Immature natural killer cell (primary cell): ENCODE results near the gene SYT2. TPM values are rescaled to one million over a fixed set of nuclear protein-coding genes. Genes with fewer than 3 reads are reported as not detected.
A peak's percentile ranks its signal among the peaks of the same experiment; 100 is the strongest.
"Not testable (repeated sequence)": the region's sequence is repeated elsewhere in the genome, so short reads cannot be mapped to it uniquely, and the experiment has no call there.

Experiments
- DNase-seq, 3 donors: peaks; one replicate each; pipeline ENCODE4 v3.0.0; 2022; ENCODE audit warnings: mixed read lengths in 1 of 3
- H3K27ac Mint-ChIP-seq, 6 donors: one replicate each; pipeline ENCODE4 v1.8.0; 2020; ENCODE audit warnings: mixed read lengths in 6 of 6, mild to moderate bottlenecking in 5 of 6, inconsistent platforms in 4 of 6, moderate library complexity in 3 of 6
- H3K27me3 Mint-ChIP-seq, 3 donors: one replicate each; pipeline ENCODE4 v1.8.0; 2020 to 2021; ENCODE audit warnings: low read depth in 3 of 3, mild to moderate bottlenecking in 3 of 3, mixed read lengths in 3 of 3, moderate library complexity in 3 of 3, inconsistent platforms in 1 of 3
- H3K36me3 Mint-ChIP-seq, 3 donors: one replicate each; pipeline ENCODE4 v1.8.0; 2020; ENCODE audit warnings: mixed read lengths in 3 of 3, inconsistent platforms in 2 of 3, mild to moderate bottlenecking in 2 of 3
- H3K4me1 Mint-ChIP-seq, 2 donors: one replicate each; pipeline ENCODE4 v1.8.0; 2020; ENCODE audit warnings: inconsistent platforms in 2 of 2, mild to moderate bottlenecking in 2 of 2, mixed read lengths in 2 of 2, moderate library complexity in 1 of 2
- H3K4me3 Mint-ChIP-seq, 5 donors: one replicate each; pipeline ENCODE4 v1.8.0; 2020; ENCODE audit warnings: mild to moderate bottlenecking in 5 of 5, mixed read lengths in 5 of 5, inconsistent platforms in 3 of 5, moderate library complexity in 3 of 5
- H3K9me3 Mint-ChIP-seq, 6 donors: one replicate each; pipeline ENCODE4 v1.8.0; 2020; ENCODE audit warnings: mild to moderate bottlenecking in 6 of 6, mixed read lengths in 6 of 6, inconsistent platforms in 4 of 6, moderate library complexity in 3 of 6
- polyA plus RNA-seq, 3 donors: library from polyadenylated mRNA; unstranded; fragments of 300-500 nt; fragmentation: Illumina TruSeq; gene quantifications; one replicate each; pipeline ENCODE4 v1.2.3, GENCODE V29; 2021

Gene SYT2
- polyA plus RNA-seq, 3 donors from 2014 or later, result 0.09 TPM; not detected in 2

DNA sequence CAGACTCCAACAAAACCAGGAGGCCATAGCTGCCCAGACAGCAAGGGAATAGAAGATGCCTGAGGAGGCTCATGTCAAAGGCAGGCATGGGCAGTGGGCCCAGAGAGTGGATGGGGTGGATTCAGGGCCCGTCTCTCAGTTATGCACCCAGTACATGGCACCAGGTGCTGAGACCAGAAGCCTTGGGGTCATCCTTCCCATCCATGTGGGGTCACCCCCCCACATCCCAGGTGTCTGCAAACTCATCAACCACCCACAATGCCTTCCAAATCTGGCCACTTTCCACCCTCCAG is 95.1 kb downstream of the SYT2 start:
- H3K27ac Mint-ChIP-seq, H3K9me3 Mint-ChIP-seq, DNase-seq, H3K27me3 Mint-ChIP-seq, H3K36me3 Mint-ChIP-seq: not testable (repeated sequence)
- Mint-ChIP-seq H3K4me3 (peak overlapping the region in 4 of 5 donors; percentile 44 to 68 (median 46)), H3K4me1 (peaks cover 41 to 46% of the 10 kb centered on the region in 2 donors)

DNA sequence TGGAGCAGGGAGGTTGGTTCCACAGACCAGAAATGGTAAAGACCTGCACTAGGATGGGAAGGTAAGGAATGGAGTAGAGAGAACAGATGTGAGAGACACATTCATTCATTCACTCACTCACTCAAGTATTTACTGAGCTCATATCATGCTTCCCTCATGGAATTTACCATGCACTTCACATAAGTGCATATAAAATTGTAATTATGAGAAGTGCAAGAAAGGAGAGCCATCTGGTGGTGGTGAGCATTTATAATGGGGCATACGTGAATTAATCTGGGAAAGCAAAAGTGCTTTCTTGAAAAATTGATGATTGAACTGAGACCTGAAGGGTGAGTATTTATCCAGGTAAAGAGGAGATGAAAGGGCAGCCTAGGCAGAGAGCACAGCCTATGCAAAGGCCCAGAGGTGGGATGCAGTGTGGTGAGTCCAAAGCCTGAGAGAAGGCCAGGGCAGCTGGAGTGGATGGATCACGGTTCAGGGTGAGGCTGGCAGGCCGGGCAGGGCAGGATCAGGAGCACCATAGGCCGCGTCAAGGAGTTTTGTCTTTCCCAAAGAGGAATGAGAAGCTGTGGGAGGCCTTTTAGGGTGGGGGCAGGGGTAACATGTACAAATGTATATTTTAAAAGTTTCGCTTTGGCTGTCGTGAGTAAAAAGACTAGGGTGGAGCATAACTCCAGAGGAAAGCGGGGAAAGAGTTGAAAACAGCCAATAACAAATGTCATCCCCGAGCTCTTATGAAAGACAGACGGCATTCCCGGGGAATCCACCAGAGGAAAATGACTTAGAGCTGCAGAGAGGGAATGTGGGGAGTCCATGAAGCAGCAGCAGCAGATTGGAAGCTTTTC is 95.7 kb downstream of the SYT2 start:
- DNase-seq, H3K9me3 Mint-ChIP-seq, H3K27ac Mint-ChIP-seq, H3K36me3 Mint-ChIP-seq, H3K27me3 Mint-ChIP-seq: not testable (repeated sequence)
- Mint-ChIP-seq H3K4me1 (peaks cover 41 to 46% of the 10 kb centered on the region in 2 donors), H3K4me3 (peak overlapping the region in 2 of 5 donors; percentile 18 to 19)

- H3K36me3 Mint-ChIP-seq, result peaks cover 0 to 4% (median 0%) of the 10 kb centered on the region in 3 donors
- H3K4me3 Mint-ChIP-seq, result no peak overlapping the region
- no peak overlapping the region for H3K27ac Mint-ChIP-seq
- H3K4me1 Mint-ChIP-seq, result peaks cover 40% of the 10 kb centered on the region in 2 donors
- peaks cover 0 to 3% (median 2%) of the 10 kb centered on the region in 3 donors for H3K27me3 Mint-ChIP-seq
- DNase-seq, result no peak
- H3K9me3 Mint-ChIP-seq, result no peaks in the 10 kb centered on the region
Observed at GRCh38 chr1:202613571-202613970, 96.7 kb downstream of the SYT2 start.

DNA sequence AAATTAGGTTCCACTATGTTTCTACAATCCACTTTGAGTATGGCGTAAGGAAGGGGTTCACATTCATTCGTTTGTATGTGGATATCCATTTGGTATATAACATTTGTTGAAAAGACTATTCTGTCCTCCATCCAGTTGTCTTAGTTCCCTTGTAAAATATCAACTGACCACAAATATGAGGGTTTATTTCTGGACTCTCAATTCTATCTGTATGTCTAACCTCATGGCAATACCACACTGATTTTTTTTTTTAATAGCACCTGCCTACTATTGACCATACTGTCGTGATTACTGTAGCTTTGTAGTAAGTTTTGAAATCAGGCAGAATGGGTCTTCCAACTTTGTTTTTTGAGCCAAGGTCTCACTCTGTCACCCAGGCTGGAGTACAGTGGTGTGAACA is 98.2 kb downstream of the SYT2 start:
- DNase-seq, H3K27ac Mint-ChIP-seq, H3K4me3 Mint-ChIP-seq, H3K9me3 Mint-ChIP-seq, H3K27me3 Mint-ChIP-seq, H3K36me3 Mint-ChIP-seq: not testable (repeated sequence)
- H3K4me1 Mint-ChIP-seq, result peaks cover 26 to 29% of the 10 kb centered on the region in 2 donors

DNA sequence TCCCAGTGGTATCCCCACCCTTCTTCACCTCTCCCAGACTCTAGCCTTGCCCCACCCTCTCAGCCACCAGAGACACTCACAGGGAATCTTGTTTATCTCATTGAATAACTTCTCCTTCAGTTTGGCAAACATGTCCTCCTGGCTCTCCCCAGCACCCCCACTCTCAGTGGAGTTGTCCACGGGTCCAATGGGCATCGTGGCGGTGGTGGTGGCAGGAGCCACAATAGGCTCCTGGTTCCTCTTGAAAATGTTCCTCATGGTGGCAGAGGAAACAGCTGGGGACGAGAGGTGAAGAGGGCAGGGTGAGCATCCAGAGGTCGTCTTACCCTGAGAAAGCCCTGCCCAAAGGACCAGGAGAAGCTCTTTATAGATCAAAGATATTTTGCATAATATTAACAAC is 104.7 kb downstream of the SYT2 start:
- Mint-ChIP-seq H3K36me3 (peaks cover 0 to 27% (median 8%) of the 10 kb centered on the region in 3 donors), H3K27me3 (peaks cover 0 to 3% (median 1%) of the 10 kb centered on the region in 3 donors), H3K9me3 (no peaks in the 10 kb centered on the region), H3K4me1 (no peaks in the 10 kb centered on the region), H3K4me3 (no peak overlapping the region), H3K27ac (no peak overlapping the region)
- DNase-seq, result no peak

- Mint-ChIP-seq H3K27me3 (peaks cover 0 to 4% (median 1%) of the 10 kb centered on the region in 3 donors), H3K27ac (peak overlapping the region in 1 of 6 donors; percentile 55), H3K4me1 (no peaks in the 10 kb centered on the region), H3K4me3 (no peak overlapping the region), H3K36me3 (peaks cover 0 to 27% (median 8%) of the 10 kb centered on the region in 3 donors), H3K9me3 (no peaks in the 10 kb centered on the region)
- DNase-seq, result no peak
Observed at GRCh38 chr1:202603435-202603834, 106.8 kb downstream of the SYT2 start.

DNA sequence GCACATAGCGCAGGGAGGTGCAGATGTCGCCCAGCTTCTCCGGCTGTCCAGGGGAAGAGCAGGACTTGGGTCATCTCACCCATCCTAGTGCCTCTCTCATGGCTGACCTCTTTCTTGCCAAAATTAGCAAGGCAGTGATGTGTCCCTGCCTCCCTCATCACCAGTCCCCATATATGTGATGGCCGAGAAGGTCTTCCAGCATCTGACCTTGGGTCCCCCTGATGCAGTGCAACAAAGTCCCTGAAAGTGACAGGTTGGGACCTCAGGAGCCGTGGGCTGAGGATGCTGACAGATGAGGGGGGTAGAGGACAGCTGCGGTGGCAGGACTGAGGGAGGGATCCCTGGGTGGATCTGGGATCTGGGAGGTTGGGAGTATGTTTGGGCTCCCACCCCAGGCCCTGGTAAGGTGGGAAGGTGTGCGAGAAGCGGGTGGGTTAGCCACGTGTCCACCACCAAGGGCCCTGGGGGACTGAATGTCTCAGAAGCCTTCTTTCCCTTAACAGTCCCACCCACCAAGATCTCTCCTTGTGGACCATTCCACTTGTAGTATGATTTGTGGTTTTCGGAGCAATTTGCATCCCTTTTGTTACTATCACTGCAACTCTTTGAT is 109.7 kb downstream of the SYT2 start:
- Mint-ChIP-seq H3K27ac (no peak overlapping the region), H3K9me3 (no peaks in the 10 kb centered on the region), H3K4me1 (no peaks in the 10 kb centered on the region)

GRCh38 chr1:202599669-202600431 is 110.4 kb downstream of the SYT2 start:
- Mint-ChIP-seq H3K9me3 (no peaks in the 10 kb centered on the region), H3K27ac (no peak overlapping the region), H3K4me3 (no peak overlapping the region), H3K36me3 (peaks cover 5 to 37% (median 27%) of the 10 kb centered on the region in 3 donors), H3K4me1 (no peaks in the 10 kb centered on the region), H3K27me3 (peaks cover 0 to 2% (median 1%) of the 10 kb centered on the region in 3 donors)
- DNase-seq, result no peak

More for the DNA sequence above, 109.7 kb downstream of the SYT2 start:
- Mint-ChIP-seq H3K27me3 (peaks cover 0 to 2% (median 1%) of the 10 kb centered on the region in 3 donors), H3K4me3 (no peak overlapping the region), H3K36me3 (peaks cover 5 to 38% (median 25%) of the 10 kb centered on the region in 3 donors)
- no peak for DNase-seq

DNA sequence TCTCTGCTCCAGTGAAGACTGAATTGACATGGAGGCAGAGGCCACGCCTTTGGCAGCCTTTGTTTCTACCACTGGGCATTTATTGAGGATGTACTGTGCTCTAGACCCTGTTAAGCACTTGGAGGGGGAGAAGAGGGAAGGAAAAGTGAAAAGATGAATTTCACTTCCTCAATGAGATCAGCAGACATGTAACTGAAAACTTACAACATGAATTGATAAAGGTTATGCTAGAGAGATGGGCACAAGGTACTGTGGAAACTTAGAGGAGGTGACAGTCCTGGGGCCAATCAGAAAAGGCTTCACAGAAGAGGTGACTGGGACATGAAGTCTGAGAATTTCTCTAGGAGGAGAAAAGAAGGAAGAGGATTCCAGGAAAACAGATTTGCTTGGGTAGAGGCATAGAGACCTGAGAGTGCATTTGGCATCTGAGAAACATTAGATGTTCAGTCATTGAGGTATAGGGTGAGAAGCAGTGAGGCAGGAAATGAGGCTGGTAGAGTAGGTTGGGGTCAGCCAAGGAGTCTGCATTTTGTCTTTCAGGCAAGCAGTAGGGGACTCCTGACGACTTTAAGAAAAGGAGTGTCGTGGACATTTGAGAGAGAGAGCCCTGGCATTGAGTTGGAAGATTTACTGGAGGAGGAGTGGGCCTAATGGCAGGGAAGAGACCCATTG is 113.0 kb downstream of the SYT2 start:
- Mint-ChIP-seq H3K27me3 (peaks cover 0 to 2% (median 0%) of the 10 kb centered on the region in 3 donors), H3K27ac (peak overlapping the region in 1 of 6 donors; percentile 4), H3K4me3 (no peak overlapping the region), H3K9me3 (no peaks in the 10 kb centered on the region), H3K4me1 (no peaks in the 10 kb centered on the region), H3K36me3 (peaks cover 5 to 37% (median 34%) of the 10 kb centered on the region in 3 donors)
- DNase-seq, result no peak

- H3K27ac Mint-ChIP-seq, result no peak overlapping the region
- H3K36me3 Mint-ChIP-seq, result peaks cover 5 to 37% (median 31%) of the 10 kb centered on the region in 3 donors
- H3K4me3 Mint-ChIP-seq, result no peak overlapping the region
- H3K9me3 Mint-ChIP-seq, result no peaks in the 10 kb centered on the region
- H3K27me3 Mint-ChIP-seq, result peaks cover 0 to 2% (median 0%) of the 10 kb centered on the region in 3 donors
- no peaks in the 10 kb centered on the region for H3K4me1 Mint-ChIP-seq
- no peak for DNase-seq
Observed at GRCh38 chr1:202596638-202597037, 113.6 kb downstream of the SYT2 start.

GRCh38 chr1:202593845-202594244 is 116.4 kb downstream of the SYT2 start:
- DNase-seq, result no peak
- Mint-ChIP-seq H3K36me3 (peaks cover 5 to 39% (median 30%) of the 10 kb centered on the region in 3 donors), H3K9me3 (no peaks in the 10 kb centered on the region), H3K4me3 (no peak overlapping the region), H3K27me3 (no peaks in the 10 kb centered on the region), H3K4me1 (no peaks in the 10 kb centered on the region), H3K27ac (no peak overlapping the region)

GRCh38 chr1:202592146-202592545 is 118.1 kb downstream of the SYT2 start:
- DNase-seq, result no peak
- H3K4me1 Mint-ChIP-seq, result peaks cover 4 to 11% of the 10 kb centered on the region in 2 donors
- peaks cover 0 to 3% (median 0%) of the 10 kb centered on the region in 3 donors for H3K27me3 Mint-ChIP-seq
- peaks cover under 1 to 37% (median 19%) of the 10 kb centered on the region in 3 donors for H3K36me3 Mint-ChIP-seq
- no peaks in the 10 kb centered on the region for H3K9me3 Mint-ChIP-seq
- H3K4me3 Mint-ChIP-seq, result no peak overlapping the region
- H3K27ac Mint-ChIP-seq, result no peak overlapping the region

- DNase-seq, result no peak
- Mint-ChIP-seq H3K36me3 (peaks cover 0 to 36% (median 18%) of the 10 kb centered on the region in 3 donors), H3K9me3 (no peaks in the 10 kb centered on the region), H3K27ac (no peak overlapping the region), H3K4me1 (peaks cover 4 to 12% of the 10 kb centered on the region in 2 donors), H3K27me3 (peaks cover 0 to 3% (median 2%) of the 10 kb centered on the region in 3 donors), H3K4me3 (no peak overlapping the region)
Observed at GRCh38 chr1:202591515-202591914, 118.7 kb downstream of the SYT2 start.
